VCaP (cell line): ENCODE data around the gene PTPRN2.

ENCODE experiments used
- H3K27ac ChIP-seq: fragments of 450-650 bp; 2 replicates; pipeline ENCODE4 v1.5.1; 2017
- CTCF ChIP-seq: fragments of 450-650 bp; conservative IDR thresholded peaks from 2 replicates; pipeline ENCODE4 v1.5.1; 2017; ENCODE audit warnings: mild to moderate bottlenecking, moderate library complexity

PTPRN2 gene

DNA sequence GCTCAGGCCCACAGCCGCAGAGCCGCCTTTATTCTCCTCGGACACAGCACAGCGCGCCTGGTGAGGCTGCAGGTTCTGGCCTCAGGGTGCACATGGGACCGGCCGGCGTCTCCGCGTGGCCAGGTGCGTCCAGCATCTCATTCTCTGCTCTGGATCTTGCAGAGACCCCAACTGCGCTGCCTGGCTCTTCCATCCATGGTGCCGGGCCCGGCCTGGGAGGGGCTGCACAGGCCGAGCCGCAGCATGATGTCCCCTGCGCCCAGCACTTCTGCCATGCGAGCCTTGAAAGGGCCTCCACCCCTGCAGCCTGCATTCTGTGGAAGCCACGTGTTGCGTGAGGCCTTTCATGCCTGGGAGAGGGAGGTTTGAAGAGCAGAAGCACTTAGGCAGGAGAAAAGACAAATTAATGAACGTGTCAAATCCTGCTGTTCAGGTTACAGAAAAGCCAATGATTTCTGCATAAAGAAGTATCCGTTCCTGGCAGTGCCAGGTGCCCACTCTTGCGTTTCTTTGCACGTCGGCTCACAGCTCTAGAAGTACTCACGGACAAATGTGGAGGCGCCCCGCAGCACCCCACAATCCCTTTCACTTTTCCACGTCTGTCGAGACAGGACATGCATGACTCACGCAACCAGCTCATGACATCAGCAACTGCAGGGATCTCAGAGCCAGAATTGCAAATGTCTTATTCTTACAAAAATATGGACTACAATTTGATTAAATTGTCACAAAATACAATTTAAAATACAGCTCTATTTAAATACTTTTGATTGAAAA lies 679.4 kb downstream of the PTPRN2 start:
- no peak overlapping the region for H3K27ac ChIP-seq
- TF ChIP-seq CTCF = no peak

DNA sequence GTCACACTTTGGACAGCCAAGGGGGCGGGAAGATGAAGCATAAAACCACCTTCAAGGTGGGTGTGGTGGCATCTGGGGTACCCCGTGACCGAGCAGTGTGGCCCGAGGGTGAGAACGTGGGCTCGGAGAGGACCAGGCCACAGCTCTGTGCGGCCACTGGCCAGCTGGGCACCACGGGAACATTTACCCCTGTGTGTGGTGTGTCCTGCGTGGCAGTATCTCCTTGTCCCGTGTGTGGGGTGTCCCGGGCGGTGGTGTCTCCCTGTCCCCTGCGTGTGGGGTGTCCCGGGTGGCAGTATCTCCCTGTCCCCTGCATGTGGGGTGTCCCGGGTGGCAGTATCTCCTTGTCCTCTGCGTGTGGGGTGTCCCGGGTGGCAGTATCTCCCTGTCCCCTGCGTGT lies 680.5 kb downstream of the PTPRN2 start:
- no peak overlapping the region for H3K27ac ChIP-seq
- no peak for TF ChIP-seq CTCF

- no peak overlapping the region for H3K27ac ChIP-seq
- TF ChIP-seq CTCF = no peak
These were observed 681.0 kb downstream of the PTPRN2 start for GRCh38 chr7:157906583-157906982.

GRCh38 chr7:157905651-157906461 lies 681.8 kb downstream of the PTPRN2 start:
- no peak for TF ChIP-seq CTCF
- peak overlapping the region; percentile 17; the same call in 1 of the 2 replicates for H3K27ac ChIP-seq

GRCh38 chr7:157904866-157905570 lies 682.6 kb downstream of the PTPRN2 start:
- TF ChIP-seq CTCF = no peak
- H3K27ac ChIP-seq = peak overlapping the region; percentile 17; the same call in 1 of the 2 replicates

GRCh38 chr7:157904211-157904865 lies 683.3 kb downstream of the PTPRN2 start:
- H3K27ac ChIP-seq = no peak overlapping the region
- no peak for TF ChIP-seq CTCF

DNA sequence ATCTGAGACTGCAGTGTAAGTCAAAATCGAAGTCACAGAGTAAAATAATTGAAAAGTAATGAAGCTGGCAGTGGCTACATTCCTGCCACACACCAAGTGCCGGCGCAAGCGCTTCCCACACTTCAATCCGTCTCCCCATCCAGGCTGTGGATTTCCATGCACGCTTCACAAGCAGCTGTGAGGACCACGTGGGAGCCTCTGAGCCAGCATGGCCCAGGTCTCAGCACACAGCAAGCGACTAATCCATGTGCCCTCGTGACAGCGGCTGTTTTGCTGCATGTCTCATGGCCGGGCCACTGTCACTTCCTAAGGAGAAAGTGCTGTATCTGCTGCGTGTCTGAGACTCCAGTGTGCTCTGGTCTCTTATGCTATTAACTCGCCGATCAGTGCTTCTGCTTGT lies 683.9 kb downstream of the PTPRN2 start:
- TF ChIP-seq CTCF = no peak
- H3K27ac ChIP-seq = no peak overlapping the region
